NCI-H128 (cell line): ENCODE data around the gene EFHC1.
"Not testable (repeated sequence)": the region's sequence is repeated elsewhere in the genome, so short reads cannot be mapped to it uniquely, and the experiment has no call there.

ENCODE experiments used
- DNase-seq: peaks from one replicate; lab custom pipeline; 2025; ENCODE audit not compliant: unreplicated experiment; lab: John Stamatoyannopoulos, UW

The EFHC1 gene, protein sequence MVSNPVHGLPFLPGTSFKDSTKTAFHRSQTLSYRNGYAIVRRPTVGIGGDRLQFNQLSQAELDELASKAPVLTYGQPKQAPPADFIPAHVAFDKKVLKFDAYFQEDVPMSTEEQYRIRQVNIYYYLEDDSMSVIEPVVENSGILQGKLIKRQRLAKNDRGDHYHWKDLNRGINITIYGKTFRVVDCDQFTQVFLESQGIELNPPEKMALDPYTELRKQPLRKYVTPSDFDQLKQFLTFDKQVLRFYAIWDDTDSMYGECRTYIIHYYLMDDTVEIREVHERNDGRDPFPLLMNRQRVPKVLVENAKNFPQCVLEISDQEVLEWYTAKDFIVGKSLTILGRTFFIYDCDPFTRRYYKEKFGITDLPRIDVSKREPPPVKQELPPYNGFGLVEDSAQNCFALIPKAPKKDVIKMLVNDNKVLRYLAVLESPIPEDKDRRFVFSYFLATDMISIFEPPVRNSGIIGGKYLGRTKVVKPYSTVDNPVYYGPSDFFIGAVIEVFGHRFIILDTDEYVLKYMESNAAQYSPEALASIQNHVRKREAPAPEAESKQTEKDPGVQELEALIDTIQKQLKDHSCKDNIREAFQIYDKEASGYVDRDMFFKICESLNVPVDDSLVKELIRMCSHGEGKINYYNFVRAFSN

GRCh38 chr6:52419809-52420667, at the start of gene EFHC1:
Gene EFHC1, plus strand, starts transcription at chr6:52420342. Its CDS starts 69 bp downstream, at chr6:52420411.
- DNase-seq, result peak; percentile 96

DNA sequence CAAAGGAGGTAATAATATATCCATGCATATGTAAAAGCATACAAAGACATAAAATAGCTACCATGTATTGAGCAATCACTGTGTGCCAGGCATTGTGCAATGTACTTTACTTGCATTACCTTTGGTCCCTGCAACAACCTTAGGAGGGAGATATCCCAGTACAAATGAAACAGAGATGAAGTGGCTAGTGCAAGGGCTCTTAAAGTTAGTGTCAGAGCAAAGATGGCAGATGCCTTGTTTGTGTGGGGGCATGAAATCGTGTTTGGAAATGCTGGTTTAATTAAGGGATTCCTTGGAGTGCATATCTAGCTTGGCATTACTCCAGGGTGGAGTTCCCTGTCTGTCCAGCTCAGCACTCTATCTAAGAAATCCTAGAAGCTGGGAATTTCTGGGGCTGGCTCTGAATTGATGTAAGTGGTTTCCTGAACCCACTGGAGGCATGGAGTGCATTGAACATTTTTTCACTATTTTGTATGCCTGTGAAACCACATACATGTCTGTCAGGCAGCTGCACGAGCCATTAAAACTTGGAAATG, 48.4 kb upstream of the EFHC1 start:
- DNase-seq, result no peak

- no peak for DNase-seq
Observed at GRCh38 chr6:52373151-52373690, 46.9 kb upstream of the EFHC1 start.

DNA sequence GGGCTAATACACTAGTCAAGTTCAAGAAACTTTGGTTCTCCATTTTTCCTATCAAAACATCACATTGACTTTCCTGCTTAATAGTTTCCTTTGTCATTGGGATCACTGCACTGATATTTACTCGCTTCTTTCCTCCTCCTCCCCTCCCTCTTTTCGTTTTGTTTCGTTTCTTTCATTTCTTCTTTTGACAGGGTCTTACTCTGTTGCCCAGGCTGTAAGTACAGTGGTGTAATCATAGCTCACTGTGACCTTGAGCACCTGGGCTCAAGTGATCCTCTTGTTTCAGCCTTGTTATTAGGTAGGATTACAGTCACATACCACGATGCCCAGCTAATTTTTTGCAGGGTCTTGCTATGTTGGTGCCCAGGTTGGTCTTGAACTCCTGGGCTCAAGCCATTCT, 45.9 kb upstream of the EFHC1 start:
- no peak for DNase-seq

- no peak for DNase-seq
Observed at GRCh38 chr6:52375780-52376556, 44.2 kb upstream of the EFHC1 start.

DNA sequence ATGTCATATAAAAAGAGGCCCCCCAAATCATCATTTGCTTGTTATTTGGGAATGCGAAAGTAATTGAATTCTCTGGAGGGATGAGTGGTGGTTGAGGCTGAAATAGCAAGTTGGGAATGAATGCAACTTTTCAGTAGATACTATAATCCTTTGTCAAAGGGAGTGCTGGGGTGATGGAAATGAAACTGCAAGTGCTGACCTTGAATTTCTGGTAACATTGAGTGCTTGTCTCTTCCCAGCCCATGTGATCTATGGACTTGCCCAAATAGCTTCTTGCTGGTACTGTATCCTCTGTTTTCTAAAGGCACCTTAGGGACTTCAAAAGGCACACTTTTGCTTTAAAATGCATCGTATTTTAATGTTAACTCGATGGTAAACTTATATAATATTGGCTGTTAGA, 43.4 kb upstream of the EFHC1 start:
- DNase-seq, result no peak

- no peak for DNase-seq
Observed at GRCh38 chr6:52377538-52378221, 42.5 kb upstream of the EFHC1 start.

DNA sequence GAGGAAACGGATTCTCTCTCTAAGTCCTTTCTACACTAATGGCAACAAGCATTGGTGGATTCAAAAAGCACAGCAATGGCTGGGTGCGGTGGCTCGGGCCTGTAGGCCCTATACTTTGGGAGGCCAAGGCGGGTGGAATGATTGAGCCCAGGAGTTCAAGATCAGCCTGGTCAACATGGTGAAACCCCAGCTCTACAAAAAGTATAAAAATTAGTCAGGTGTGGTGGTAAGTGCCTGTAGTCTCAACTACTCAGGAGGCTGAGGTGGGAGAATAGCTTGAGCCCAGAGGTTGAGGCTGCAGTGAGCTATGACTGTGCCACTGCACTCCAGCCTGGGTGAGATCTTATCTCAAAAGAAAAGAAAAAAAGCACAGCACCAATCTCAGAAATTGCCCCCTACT, 38.9 kb upstream of the EFHC1 start:
- DNase-seq, result no peak

DNA sequence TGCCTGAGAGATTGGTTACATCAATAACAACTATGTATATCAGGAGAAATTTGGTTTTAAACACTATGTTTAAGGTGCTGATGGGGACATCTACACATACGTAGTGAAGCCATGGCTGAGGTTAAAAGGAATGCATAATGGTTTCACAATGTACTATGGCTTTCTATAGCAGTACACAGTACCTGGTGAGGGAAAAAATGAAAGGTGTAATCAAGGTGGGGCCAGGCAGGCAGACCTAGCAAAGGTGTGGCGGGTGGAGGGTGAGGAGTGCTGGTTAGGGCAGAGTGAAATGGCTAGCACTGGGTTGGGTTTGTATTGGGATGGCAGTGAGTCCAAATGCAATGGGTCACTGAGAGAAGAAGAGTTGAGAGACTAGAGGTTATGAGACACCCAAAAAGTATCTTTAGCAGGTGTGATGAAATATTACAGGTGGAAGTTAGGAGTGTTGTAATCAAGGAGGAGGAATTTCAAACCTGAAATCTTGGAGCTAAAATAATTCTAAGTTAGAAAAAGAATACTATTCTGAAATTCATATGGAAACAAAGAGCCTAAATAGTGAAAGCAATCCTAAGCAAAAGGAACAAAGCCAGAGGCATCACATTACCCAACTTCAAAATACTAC, 35.9 kb upstream of the EFHC1 start:
- DNase-seq, result no peak

- no peak for DNase-seq
Observed at GRCh38 chr6:52385074-52385473, 35.1 kb upstream of the EFHC1 start.

GRCh38 chr6:52388119-52388518, 32.0 kb upstream of the EFHC1 start:
- not testable (repeated sequence) for DNase-seq

DNA sequence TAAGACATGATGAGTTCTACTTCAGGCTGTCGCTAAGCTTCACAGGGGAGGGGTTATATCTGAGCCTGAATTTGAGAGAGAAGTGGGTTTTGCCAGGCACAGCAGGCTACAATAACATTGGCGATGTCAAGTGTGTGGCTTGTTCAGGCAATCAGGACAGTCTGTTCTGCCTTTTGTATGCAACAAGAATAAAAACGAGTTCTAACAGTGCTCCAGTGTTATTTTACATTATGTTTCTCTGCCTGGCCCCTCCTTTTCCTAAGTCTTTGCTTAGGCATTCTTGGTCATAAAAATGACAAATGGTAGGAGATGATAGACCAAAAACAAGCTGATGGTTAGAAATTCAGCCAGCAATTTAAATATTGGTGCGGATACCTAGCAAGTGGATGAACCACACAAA, 31.4 kb upstream of the EFHC1 start:
- DNase-seq, result no peak

GRCh38 chr6:52389264-52389625, 30.9 kb upstream of the EFHC1 start:
- no peak for DNase-seq

- no peak for DNase-seq
Observed at GRCh38 chr6:52389626-52390360, 30.3 kb upstream of the EFHC1 start.

GRCh38 chr6:52390361-52390727, 29.8 kb upstream of the EFHC1 start:
- DNase-seq, result no peak

DNA sequence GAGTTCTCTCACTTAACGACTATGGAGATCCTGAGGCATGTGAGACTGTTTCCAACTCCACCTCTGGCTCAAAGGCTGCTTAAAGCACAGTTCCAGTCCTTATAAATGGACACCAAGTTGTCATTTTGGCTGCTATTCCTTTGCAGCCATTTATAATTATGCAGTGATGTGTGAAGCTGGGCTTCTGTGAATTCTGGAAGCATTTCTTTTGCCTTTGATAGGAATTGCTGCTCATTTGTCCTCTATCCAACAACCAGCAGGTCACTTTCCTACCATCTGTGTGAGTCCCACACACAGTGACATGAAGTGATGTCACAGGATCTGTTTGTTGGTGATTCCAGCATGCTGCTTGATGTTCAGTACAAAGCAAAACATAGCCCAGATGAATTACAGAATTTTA, 28.5 kb upstream of the EFHC1 start:
- DNase-seq, result no peak

DNA sequence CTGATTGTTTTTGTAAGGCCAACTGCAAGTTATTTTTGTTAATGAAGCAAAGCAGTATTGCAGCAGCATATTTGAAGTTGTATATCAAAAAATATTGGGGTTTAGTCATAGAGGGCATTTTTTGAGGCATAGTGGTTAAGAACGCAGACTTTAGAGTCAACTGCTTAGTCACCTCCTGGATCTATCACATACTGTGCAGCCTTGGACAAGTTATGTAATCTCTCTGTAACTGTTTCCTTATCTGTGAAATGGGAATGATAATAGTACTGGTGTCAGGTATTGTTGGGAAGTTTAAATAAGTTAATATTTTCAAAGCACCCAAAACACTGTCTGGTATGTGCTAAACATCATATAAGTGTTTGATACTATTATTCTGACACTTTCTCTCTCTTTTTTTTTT, 27.2 kb upstream of the EFHC1 start:
- DNase-seq, result no peak

DNA sequence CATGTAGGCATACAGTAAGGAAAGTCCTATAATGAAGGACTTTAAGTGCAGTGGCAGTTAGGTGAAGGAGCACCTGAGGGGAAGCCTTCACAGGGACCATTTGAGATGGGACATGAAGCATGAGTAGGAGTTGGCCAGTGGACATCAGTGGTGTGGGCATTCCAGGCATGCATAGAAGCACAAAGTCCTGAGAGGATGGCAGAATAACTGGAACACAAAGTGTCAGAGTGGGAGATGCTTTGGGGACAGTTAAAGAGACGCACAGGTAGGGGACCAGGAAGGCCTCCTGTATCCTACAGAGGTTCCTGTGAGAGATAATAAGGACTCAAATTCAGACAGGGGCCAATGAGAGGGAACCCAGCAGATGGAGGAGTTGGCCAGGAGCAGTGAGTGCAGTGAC, 26.4 kb upstream of the EFHC1 start:
- no peak for DNase-seq

- no peak for DNase-seq
Observed at GRCh38 chr6:52394251-52394666, 25.9 kb upstream of the EFHC1 start.
